ENCODE measurements around the gene ORM2.

Gene ORM2

GRCh38 chr9:114370251-114370967, 40.7 kb downstream of the ORM2 start:
- H3K27me3 ChIP-seq (ENCODE audit: control insufficient read depth, low read length): no peaks in the 10 kb centered on the region
- H4K20me1 ChIP-seq (ENCODE audit: control insufficient read depth, insufficient read depth, low read depth, low read length): no peaks in the 10 kb centered on the region
- no peak for TF ChIP-seq CTCF (IDR thresholded peaks at IDR 0.05; ENCODE audit: low read depth, low read length, poor library complexity, severe bottlenecking)
- no peak for TF ChIP-seq EZH2phosphoT487 (IDR thresholded peaks at IDR 0.05; ENCODE audit: borderline replicate concordance, low read length)
- peak overlapping the region; percentile 74 for H3K4me2 ChIP-seq (ENCODE audit: low read length)
- peaks cover 98% of the 10 kb centered on the region for H3K4me1 ChIP-seq (ENCODE audit: control insufficient read depth, low read length)
- H3K79me2 ChIP-seq (ENCODE audit: control insufficient read depth, low read length): peaks cover 55% of the 10 kb centered on the region
- no peaks in the 10 kb centered on the region for H3K9me3 ChIP-seq (ENCODE audit: control insufficient read depth, insufficient read depth, low read length)
- H3K4me3 ChIP-seq (ENCODE audit: low read length): peak overlapping the region; percentile 70
- H3K27ac ChIP-seq (ENCODE audit: low read depth, low read length): peak overlapping the region; percentile 99
- H3K9me2 ChIP-seq (replicated peaks; ENCODE audit: control insufficient read depth, low read length): no peaks in the 10 kb centered on the region
- H3K36me3 ChIP-seq (ENCODE audit: control insufficient read depth, low read length): peaks cover 85% of the 10 kb centered on the region
- peaks cover 77% of the 10 kb centered on the region for H3F3A ChIP-seq (ENCODE audit: control insufficient read depth, insufficient read depth)

- Histone ChIP-seq H3K9me3 (ENCODE audit: control insufficient read depth, insufficient read depth, low read length) (no peaks in the 10 kb centered on the region), H3K4me1 (ENCODE audit: control insufficient read depth, low read length) (peaks cover 96% of the 10 kb centered on the region), H3K36me3 (ENCODE audit: control insufficient read depth, low read length) (peaks cover 83% of the 10 kb centered on the region), H4K20me1 (ENCODE audit: control insufficient read depth, insufficient read depth, low read depth, low read length) (no peaks in the 10 kb centered on the region), H3K79me2 (ENCODE audit: control insufficient read depth, low read length) (peaks cover 53% of the 10 kb centered on the region), H3K4me2 (ENCODE audit: low read length) (peak overlapping the region; percentile 74), H3F3A (ENCODE audit: control insufficient read depth, insufficient read depth) (peaks cover 74% of the 10 kb centered on the region), H3K27ac (ENCODE audit: low read depth, low read length) (peak overlapping the region; percentile 99), H3K9me2 (replicated peaks; ENCODE audit: control insufficient read depth, low read length) (no peaks in the 10 kb centered on the region), H3K27me3 (ENCODE audit: control insufficient read depth, low read length) (no peaks in the 10 kb centered on the region), H3K4me3 (ENCODE audit: low read length) (peak overlapping the region; percentile 70)
- TF ChIP-seq CTCF (IDR thresholded peaks at IDR 0.05; ENCODE audit: low read depth, low read length, poor library complexity, severe bottlenecking) (no peak), EZH2phosphoT487 (IDR thresholded peaks at IDR 0.05; ENCODE audit: borderline replicate concordance, low read length) (no peak)
Observed at GRCh38 chr9:114370968-114371320, 41.3 kb downstream of the ORM2 start.

- Histone ChIP-seq H3K36me3 (ENCODE audit: control insufficient read depth, low read length) (peaks cover 83% of the 10 kb centered on the region), H3K4me2 (ENCODE audit: low read length) (peak overlapping the region; percentile 74)
Observed at GRCh38 chr9:114371343-114371944, 41.8 kb downstream of the ORM2 start.

More at GRCh38 chr9:114371343-114371944, 41.8 kb downstream of the ORM2 start:
- TF ChIP-seq CTCF (IDR thresholded peaks at IDR 0.05; ENCODE audit: low read depth, low read length, poor library complexity, severe bottlenecking) (no peak), EZH2phosphoT487 (IDR thresholded peaks at IDR 0.05; ENCODE audit: borderline replicate concordance, low read length) (no peak)
- Histone ChIP-seq H3F3A (ENCODE audit: control insufficient read depth, insufficient read depth) (peaks cover 72% of the 10 kb centered on the region), H3K27ac (ENCODE audit: low read depth, low read length) (peak overlapping the region; percentile 99), H3K4me3 (ENCODE audit: low read length) (peak overlapping the region; percentile 70), H3K4me1 (ENCODE audit: control insufficient read depth, low read length) (peaks cover 95% of the 10 kb centered on the region), H3K27me3 (ENCODE audit: control insufficient read depth, low read length) (no peaks in the 10 kb centered on the region), H4K20me1 (ENCODE audit: control insufficient read depth, insufficient read depth, low read depth, low read length) (no peaks in the 10 kb centered on the region), H3K79me2 (ENCODE audit: control insufficient read depth, low read length) (peaks cover 56% of the 10 kb centered on the region), H3K9me3 (ENCODE audit: control insufficient read depth, insufficient read depth, low read length) (no peaks in the 10 kb centered on the region), H3K9me2 (replicated peaks; ENCODE audit: control insufficient read depth, low read length) (no peaks in the 10 kb centered on the region)

All from DOHH2 (cell line).